ENCODE data around the gene LARGE1. TPM values are rescaled to one million over a fixed set of nuclear protein-coding genes. Genes with fewer than 3 reads are reported as not detected.

The LARGE1 gene
- total and polyA plus RNA-seq, 11 donors = 31.2 to 211 (median 129) TPM

- no peak for ATAC-seq
- WGBS, 4 donors = 84 to 91% (median 88%) methylated on average over 4 of the region's 4 CpGs
- Histone ChIP-seq H3K4me1 (peaks cover 0 to 15% (median 1%) of the 10 kb centered on the region in 12 donors), H3K4me3 (no peak overlapping the region), H3K36me3 (no peaks in the 10 kb centered on the region), H3K27ac (peak overlapping the region in 1 of 12 donors; percentile 9), H3K27me3 (no peaks in the 10 kb centered on the region), H3K9me3 (peaks cover 0 to 10% (median 0%) of the 10 kb centered on the region in 12 donors)
- TF ChIP-seq POLR2A (IDR thresholded peaks at IDR 0.05) = no peak
- no peak for TF ChIP-seq CTCF (IDR thresholded peaks at IDR 0.05)
- no peak for DNase-seq
- intact Hi-C loops (cut with DNase I) = no loop called here
Measured at GRCh38 chr22:33817512-33818127, 102.7 kb downstream of the LARGE1 start.

GRCh38 chr22:33812360-33812977 is 107.8 kb downstream of the LARGE1 start:
- intact Hi-C loops (cut with DNase I) = no loop called here

GRCh38 chr22:33811686-33812085 is 108.6 kb downstream of the LARGE1 start:
- Histone ChIP-seq H3K36me3 (no peaks in the 10 kb centered on the region), H3K27ac (peak overlapping the region; percentile 42 to 84 (median 59)), H3K9me3 (peaks cover 0 to 10% (median 0%) of the 10 kb centered on the region in 12 donors), H3K4me1 (peaks cover 4 to 46% (median 29%) of the 10 kb centered on the region in 12 donors), H3K4me3 (no peak overlapping the region), H3K27me3 (no peaks in the 10 kb centered on the region)
- ATAC-seq = peak; percentile 74 to 86 (median 79)
- peak in 4 of 5 donors; percentile 57 to 79 (median 68) for DNase-seq
- intact Hi-C loops (cut with DNase I) = no loop called here
- TF ChIP-seq CTCF (IDR thresholded peaks at IDR 0.05) (no peak), POLR2A (IDR thresholded peaks at IDR 0.05) (no peak)
- 36 to 42% (median 38%) methylated on average over 5 of the region's 5 CpGs for WGBS, 4 donors

More at GRCh38 chr22:33812360-33812977, 107.8 kb downstream of the LARGE1 start:
- Histone ChIP-seq H3K27ac (peak overlapping the region in 10 of 12 donors; percentile 28 to 84 (median 59)), H3K27me3 (no peaks in the 10 kb centered on the region), H3K36me3 (no peaks in the 10 kb centered on the region), H3K4me1 (peaks cover 4 to 38% (median 24%) of the 10 kb centered on the region in 12 donors), H3K9me3 (peaks cover 0 to 10% (median 0%) of the 10 kb centered on the region in 12 donors), H3K4me3 (no peak overlapping the region)
- WGBS, 4 donors = 80 to 88% (median 86%) methylated on average over 7 of the region's 7 CpGs
- ATAC-seq (no peak), DNase-seq (no peak)
- TF ChIP-seq POLR2A (IDR thresholded peaks at IDR 0.05) = no peak
- TF ChIP-seq CTCF (IDR thresholded peaks at IDR 0.05) = no peak

GRCh38 chr22:33811208-33811607 is 109.1 kb downstream of the LARGE1 start:
- H3K27ac ChIP-seq = peak overlapping the region; percentile 30 to 82 (median 59)
- peak; percentile 25 to 60 (median 51) for ATAC-seq

More at GRCh38 chr22:33811208-33811607, 109.1 kb downstream of the LARGE1 start:
- no peak overlapping the region for H3K4me3 ChIP-seq
- H3K9me3 ChIP-seq = peaks cover 0 to 7% (median 0%) of the 10 kb centered on the region in 12 donors
- no peak for DNase-seq
- WGBS, 4 donors = 46 to 55% (median 50%) methylated on average over 4 of the region's 4 CpGs
- no peaks in the 10 kb centered on the region for H3K27me3 ChIP-seq
- peaks cover 4 to 49% (median 29%) of the 10 kb centered on the region in 12 donors for H3K4me1 ChIP-seq
- no peaks in the 10 kb centered on the region for H3K36me3 ChIP-seq
- intact Hi-C loops (cut with DNase I) = no loop called here
- TF ChIP-seq POLR2A (IDR thresholded peaks at IDR 0.05) (no peak), CTCF (IDR thresholded peaks at IDR 0.05) (no peak)
